Measurements from ENCODE around the gene RAPGEF2. TPM values are rescaled to one million over a fixed set of nuclear protein-coding genes. Genes with fewer than 3 reads are reported as not detected.

Gene RAPGEF2
- total and polyA plus RNA-seq, 2 of the 8 experiments (the other 6 are each of a cell fraction or from before 2014, with no cell fraction given), result 24.4 to 48.6 TPM

GRCh38 chr4:159222043-159222552, 119.2 kb downstream of the RAPGEF2 start (continued):
- TF ChIP-seq NRF1 (IDR thresholded peaks at IDR 0.05; ENCODE audit: low read depth, low read length) (no peak), SIX5 (IDR thresholded peaks at IDR 0.05; ENCODE audit: low read depth, low read length) (no peak), CBX8 (IDR thresholded peaks at IDR 0.05; ENCODE audit: borderline replicate concordance, low read depth, low read length) (no peak)

Data from H1 (cell line).